Kidney tubule cell (primary cell): ENCODE data around the gene SLC22A4.

ENCODE experiments used
- DNase-seq: peaks from one replicate; pipeline ENCODE4 v3.0.0-alpha.2; 2018; ENCODE audit warnings: low spot score

The SLC22A4 gene

DNA sequence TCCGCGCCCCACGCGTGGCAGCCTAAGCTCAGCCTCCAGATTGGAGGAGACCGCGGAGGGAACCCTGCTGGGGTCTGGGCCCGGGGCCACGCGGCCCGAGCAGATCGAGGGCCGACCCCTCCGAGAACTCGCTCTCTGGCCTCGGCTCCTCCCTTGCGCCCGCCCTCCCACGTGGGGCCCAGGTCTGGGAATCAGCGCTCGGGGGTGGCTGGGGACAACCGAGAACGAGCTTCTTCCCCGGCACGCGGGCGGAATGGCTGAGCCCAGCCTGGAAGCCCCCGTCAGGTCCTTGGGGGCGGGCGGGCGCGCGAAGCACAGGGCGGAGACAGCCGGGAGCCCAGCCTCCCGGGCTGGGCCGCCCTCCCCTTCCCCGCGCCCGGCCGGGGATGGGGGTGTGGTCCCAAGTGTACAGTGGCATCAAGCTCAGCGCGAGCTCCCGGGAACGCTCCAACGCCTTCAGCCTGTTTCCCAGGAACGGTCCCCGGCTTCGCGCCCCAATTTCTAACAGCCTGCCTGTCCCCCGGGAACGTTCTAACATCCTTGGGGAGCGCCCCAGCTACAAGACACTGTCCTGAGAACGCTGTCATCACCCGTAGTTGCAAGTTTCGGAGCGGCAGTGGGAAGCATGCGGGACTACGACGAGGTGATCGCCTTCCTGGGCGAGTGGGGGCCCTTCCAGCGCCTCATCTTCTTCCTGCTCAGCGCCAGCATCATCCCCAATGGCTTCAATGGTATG lies at the start of gene SLC22A4:
TSS of gene SLC22A4 (plus strand) at position 403 of the 736 bp plus-strand sequence. CDS start at position 626, 223 bp downstream.
- peak; percentile 92 for DNase-seq

DNA sequence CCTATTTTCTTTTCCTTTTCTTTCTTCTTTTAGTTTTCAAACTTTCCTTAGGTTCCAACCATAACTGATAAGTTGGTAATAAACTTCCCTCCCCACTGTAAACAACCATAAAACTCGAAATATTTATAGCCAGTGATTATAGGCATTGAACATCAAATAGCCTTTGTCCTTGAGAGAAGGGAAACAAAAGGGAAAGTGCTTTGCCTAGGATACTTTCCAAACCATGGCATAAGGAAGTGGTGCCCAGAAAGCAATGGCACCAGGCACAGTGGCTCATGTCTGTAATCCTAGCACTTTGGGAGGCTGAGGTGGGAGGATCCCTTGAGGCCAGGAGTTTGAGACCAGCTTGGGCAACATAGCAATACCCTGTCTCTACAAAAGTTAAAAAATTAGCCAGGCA lies 48.6 kb upstream of the SLC22A4 start:
- DNase-seq, result no peak

DNA sequence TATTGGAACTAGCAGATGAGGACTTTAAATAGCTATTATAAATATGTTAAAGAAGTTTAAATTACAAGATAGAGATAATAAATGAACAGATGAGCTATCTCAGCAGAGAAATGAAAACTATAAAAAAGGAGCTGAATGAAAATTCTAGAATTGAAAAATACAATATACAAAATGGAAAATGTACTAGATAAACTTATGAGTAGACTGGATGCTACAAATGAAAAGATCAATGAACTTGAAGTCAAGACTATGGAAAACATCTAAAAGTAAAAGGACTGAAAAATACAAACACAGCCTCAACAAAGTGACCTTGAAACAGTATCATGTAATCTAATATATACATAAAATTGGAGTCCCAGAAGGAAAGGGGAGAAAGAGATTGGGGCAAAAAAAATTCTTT lies 47.4 kb upstream of the SLC22A4 start:
- no peak for DNase-seq

DNA sequence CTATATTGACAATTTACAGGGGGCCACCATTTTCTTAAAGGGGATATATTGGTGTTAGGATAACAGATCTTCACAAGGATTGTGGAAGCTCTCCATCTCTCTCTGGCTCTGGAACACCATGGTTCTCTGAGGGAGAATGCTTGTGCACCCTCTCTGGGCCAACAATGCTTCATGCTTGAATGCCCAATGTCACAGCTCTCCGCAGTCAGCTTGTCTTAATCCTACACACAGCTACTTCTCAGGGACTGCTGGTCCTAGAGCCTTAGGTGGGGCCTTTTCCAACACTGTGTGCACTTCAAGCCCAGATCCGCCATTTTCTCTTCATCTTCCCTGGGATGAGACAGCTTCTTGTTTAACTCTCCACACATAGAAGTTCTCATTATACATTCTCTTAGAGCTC lies 43.6 kb upstream of the SLC22A4 start:
- DNase-seq, result no peak

DNA sequence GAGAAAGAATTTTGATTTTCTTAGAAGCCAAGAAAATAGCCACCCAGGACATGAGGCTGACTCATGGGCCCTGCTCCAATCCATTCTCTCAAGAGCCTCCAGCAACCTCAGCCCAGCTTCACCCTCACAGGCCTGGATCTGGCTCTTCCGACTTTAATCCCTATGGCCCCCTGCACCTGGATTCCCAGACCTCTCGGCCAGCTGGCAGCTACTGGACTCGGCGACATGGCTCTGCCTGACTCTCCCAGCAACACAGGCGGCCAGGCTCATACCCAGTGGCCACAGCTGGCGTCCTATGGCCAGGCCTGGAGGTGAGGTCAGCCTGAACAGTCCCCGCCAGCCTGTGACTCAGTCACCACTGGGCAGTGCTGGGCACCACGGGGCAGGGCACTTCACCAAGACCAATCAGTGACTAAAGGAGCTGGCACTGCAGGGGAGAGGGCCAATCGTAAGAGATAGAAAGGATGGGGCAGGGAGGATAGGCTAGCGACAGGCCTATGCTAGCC lies 42.9 kb upstream of the SLC22A4 start:
- peak; percentile 81 for DNase-seq

GRCh38 chr5:132253008-132253441 lies 41.2 kb upstream of the SLC22A4 start:
- no peak for DNase-seq

- no peak for DNase-seq
These were observed 40.5 kb upstream of the SLC22A4 start for GRCh38 chr5:132253452-132254320.

GRCh38 chr5:132254321-132254977 lies 39.7 kb upstream of the SLC22A4 start:
- no peak for DNase-seq

GRCh38 chr5:132256086-132256782 lies 38.0 kb upstream of the SLC22A4 start:
- no peak for DNase-seq

DNA sequence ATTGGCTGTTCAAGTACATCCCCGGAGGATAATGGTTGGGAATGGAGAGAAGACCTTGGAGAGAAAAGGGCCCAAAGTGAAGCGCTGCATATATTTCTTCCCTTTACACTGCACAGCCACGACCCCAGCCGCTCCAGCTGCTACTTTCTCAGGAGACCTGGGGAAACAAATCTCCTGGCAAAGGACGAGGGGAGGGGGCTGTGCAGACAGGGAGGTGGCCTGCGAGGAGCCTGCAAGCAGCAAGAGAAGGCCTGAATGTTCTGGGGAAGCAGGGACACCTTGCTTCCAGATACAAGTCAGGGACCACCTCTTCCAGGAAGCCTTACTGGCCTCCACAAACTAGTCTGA lies 37.4 kb upstream of the SLC22A4 start:
- no peak for DNase-seq

DNA sequence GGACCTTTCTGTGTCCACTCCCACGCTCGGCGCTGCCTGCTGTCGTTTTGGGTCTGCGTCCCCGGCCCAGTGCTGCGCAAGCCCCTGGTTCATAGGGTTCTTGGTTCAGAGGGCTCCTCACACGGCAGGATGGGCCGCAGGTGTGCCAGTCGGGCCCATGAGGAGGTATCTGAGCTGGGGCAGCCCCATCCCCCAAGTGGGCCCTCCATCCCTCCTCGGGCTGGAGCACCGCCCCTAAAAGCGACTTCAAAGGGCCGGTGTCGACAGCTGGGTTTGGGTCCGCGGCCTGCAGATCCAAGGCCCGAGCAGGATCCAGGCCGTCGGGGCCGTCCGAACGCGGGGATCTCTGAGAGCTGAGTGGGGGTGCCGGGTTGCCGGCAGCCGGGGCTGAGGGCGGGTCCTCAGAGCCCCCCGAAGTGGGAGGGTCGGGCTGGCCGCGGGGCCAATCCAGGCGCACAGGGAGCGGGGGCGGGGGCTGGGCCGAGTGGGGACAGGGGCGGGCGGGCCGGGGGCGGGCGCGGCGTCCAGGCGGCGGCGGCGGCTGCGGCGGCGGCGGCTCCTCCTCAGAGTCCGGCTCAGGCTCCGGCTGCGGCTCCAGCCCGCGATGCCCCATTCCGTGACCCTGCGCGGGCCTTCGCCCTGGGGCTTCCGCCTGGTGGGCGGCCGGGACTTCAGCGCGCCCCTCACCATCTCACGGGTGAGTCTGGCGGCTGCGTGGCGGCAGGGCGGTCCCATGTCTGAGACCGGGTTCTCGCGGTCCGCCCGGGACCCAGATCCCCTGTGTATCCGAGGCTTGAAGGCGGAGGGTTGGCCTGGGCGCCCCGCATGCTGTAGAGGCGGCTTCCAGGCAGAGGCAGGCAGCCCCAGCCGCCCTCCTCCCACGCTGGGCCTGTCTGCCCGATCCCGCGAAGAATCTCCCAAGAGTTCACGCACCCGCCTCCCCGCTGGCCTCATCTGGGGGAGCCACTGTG lies 36.8 kb upstream of the SLC22A4 start, which contains the start of gene PDLIM4:
TSS of gene PDLIM4 (plus strand) at position 566 of the 971 bp plus-strand sequence. CDS start at position 605, 39 bp downstream.
- no peak for DNase-seq

GRCh38 chr5:132258102-132259068 lies 35.8 kb upstream of the SLC22A4 start:
- peak; percentile 49 for DNase-seq

DNA sequence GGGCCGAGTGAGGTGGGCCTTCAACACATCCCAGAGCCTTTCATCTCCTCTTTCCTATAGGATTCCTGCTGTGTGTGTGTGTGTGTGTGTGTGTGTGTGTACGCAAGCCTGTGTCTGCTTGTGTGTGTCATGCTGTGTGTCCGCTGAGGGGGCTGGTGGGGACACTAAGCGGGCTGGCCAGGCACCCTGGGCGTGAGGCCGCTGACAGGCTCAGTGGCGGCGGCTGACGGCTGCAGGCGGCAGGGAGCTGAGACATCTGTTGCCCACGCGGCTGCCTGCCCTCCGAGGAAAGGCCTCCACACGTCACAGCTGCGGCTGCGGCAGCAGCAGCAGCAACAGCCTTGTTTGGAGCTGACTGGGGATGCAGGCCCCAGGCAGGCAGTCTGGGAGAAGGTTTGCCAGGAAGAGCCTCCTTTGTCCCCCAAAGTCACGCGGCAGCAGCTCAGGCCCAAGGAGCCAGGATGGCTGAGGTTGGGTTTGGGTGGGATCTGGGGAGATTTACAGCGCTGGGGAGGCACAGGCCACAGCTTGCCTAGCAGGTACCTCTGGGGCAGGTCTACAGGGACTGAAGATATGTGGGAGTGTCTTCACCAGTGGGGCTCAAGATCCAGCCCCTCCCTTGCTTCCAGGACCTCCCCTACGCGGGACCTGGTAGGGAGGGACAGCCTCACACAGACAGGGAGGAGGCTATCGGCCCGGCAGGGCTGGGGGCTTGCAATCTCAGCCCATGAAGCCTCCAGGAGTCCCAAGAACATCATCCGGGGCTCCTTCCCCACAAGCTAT lies 34.9 kb upstream of the SLC22A4 start:
- DNase-seq, result peak; percentile 59

DNA sequence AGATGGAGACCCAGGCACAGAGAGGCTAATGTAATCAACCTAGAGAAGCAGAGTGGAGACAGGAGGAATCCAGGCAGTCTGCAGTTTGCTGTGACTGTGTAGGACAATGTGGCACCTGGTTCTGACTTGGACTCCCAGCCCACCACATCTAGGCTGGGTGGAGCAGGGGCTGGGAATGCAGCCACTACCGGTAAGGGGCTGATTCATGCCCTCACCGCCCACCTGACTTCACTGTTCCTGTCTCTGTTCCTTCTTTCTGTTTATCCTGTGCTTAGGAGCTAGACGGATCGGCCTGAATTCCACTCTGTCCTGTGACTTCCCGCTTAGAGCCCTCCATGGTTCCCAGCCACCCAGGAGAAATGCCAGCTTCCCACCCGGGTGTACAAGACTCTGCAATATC lies 34.1 kb upstream of the SLC22A4 start:
- peak; percentile 86 for DNase-seq

DNA sequence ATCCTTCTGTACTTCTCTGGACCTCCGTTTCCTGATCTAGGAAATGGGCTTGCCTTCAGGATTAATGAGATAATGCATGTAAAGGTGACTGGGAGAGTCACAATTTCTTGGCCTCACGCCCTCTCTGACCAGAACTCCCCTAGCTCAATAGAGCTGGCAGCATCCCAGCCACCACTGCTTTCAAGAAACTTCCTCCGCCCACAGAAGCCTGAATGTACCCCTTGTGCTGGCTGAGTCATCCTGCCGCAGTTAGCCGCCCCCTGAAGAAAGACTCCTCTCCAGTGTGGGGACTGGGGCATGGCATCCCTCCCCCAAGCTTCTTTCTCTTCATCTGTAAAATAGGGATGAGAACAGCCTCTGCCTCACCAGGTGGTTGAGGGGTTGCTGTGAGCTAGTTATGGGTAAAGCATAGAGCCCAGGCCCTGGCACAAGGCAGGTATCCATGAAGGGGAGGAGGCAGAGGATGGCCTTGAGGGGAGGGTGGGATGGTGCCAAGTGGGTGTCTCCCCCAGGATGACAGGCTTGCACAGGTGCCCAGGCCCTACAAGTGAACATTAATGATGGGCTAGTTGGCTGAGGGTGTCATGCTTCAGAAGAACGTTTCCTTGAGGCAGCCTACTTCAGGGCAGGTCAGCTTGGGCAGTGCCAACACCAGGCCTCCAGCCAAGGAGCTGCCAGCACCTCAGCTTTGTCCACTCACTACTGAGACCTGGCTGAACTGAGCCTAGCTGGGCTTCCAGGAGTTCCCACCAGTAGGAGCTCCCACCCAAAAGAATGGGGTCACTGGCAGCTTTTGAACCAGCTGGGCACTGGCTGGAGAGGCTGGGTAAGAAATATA lies 33.3 kb upstream of the SLC22A4 start:
- peak; percentile 98 for DNase-seq

DNA sequence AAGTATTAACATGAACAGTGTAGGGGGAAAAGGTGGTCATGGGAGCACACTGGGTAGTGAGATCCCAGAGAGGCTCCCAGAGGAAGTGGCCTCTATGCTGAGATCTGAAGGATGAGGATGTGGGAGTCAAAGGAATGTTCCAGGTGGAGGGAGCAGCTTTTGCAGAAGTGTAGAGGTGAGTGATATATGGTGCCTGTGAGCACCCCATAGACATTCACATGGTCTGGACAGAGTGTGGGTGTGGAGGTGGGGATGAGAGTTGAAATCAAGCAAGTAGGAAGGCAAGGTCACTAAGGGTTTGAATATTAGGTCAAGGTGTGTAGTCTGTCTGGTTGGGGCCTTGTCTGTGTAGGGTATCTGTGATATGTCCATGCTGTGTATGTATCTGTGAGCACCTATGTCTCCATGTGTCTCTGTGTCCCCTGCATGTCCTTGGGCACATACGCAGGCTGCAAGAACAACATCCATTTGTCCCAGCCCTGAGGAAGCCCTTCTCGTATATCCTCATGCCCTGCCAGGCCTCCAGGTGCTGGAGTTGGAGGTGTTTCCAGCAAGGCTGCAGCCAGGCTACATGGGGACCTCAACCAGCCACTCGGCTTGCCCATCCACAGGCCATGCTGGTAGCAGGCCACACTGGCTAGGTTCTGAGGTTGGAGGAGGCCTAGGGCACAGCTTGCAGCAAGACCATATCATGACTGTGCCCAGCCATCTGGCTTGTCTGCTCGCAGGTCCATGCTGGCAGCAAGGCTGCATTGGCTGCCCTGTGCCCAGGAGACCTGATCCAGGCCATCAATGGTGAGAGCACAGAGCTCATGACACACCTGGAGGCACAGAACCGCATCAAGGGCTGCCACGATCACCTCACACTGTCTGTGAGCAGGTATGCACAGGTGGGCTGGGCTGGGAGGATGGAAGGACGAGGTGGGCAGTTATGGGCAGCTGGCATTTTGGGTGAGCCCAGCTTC lies 32.0 kb upstream of the SLC22A4 start:
- DNase-seq, result no peak
